Brain microvascular endothelial cell (primary cell): ENCODE data around the gene UBAP1.
A peak's percentile ranks its signal among the peaks of the same experiment; 100 is the strongest.

Experiments used
- DNase-seq: peaks from one replicate; pipeline ENCODE4 v3.0.0-alpha.2; 2020
- H3K27ac ChIP-seq: fragments of 250-450 bp; sonication (Bioruptor Pico); 2 replicates; pipeline ENCODE4 v1.5.1; 2020; ENCODE audit warnings: mild to moderate bottlenecking, moderate library complexity
- H3K27me3 ChIP-seq: fragments of 250-450 bp; sonication (Bioruptor Pico); replicated peaks from 2 replicates; pipeline ENCODE4 v1.5.1; 2020; ENCODE audit warnings: mild to moderate bottlenecking
- H3K36me3 ChIP-seq: fragments of 250-450 bp; sonication (Bioruptor Pico); replicated peaks from 2 replicates; pipeline ENCODE4 v1.5.1; 2020; ENCODE audit warnings: mild to moderate bottlenecking
- H3K4me3 ChIP-seq: 2 replicates; pipeline ENCODE4 v1.5.1; 2011; ENCODE audit warnings: low read depth, mild to moderate bottlenecking, control low read depth, low read length, moderate library complexity
- CTCF ChIP-seq: IDR thresholded peaks from 2 replicates; pipeline ENCODE4 v1.5.1; 2011; ENCODE audit warnings: low read depth, mild to moderate bottlenecking, moderate library complexity, low read length, control low read depth, inconsistent platforms; ENCODE audit errors: missing control alignments
- in situ Hi-C: cut with HindIII; loops from 2 replicates; pipeline ENCODE4 v1.10.0; 2017; ENCODE audit warnings: low sequenced_read_pairs, low pct_ligation_motif_present

Gene UBAP1

DNA sequence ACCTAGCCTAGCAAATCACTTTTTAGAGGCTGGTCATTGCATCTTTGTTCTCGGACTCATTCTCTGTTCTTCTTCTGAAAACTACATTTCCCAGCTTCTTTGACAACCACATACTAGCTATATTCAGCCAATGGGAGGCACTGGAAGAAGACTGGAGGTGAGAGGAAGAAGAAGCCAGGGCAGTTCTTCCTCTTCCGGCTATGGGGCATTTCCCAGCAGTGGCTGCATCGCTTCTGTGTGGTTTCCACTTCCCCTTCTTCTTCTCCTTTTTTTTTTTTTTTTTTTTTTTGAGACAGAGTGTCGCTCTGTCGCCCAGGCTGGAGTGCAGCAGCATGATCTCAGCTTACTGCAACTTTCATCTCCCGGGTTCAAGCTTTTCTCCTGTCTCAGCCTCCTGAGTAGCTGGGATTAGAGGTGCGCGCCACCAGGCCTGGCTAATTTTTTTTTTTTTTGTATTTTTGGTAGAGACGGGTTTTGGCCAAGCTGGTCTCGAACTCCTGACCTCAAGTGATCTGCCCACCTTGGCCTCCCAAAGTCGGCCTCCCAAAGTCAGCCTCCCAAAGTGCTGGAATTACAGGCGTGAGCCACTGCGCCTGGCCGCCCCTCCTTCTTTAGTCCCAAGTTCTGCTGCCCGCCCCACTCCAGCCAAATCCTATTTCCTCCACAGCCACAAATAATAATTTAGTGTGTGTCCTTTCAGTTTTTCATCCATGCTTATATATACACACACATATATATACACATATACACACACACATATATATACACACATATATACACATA is 6.9 kb upstream of the UBAP1 start:
- H3K27me3 ChIP-seq = no peaks in the 10 kb centered on the region
- no peak for DNase-seq
- no peaks in the 10 kb centered on the region for H3K36me3 ChIP-seq
- no peak overlapping the region for H3K4me3 ChIP-seq
- in situ Hi-C loops = no loop called here
- no peak overlapping the region for H3K27ac ChIP-seq
- TF ChIP-seq CTCF = no peak

DNA sequence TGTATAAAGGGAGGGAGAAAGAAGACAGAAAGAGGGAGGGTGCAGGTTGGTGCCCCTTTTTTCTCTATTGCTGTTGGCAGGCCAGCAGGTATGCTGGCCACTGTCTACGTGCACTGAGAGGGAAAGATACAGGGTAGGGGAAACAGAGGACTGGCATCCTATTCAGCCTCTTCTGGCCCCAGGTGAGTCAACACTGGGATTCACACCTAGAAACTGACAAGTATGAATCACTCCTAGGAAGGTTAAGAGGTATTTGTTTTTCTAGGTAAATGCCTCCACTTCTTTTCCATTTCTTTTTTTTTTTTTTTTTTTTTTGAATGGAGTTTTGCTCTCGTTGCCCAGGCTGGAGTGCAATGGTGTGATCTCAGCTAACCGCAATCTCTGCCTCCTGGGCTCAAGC is 2.8 kb upstream of the UBAP1 start:
- Histone ChIP-seq H3K36me3 (no peaks in the 10 kb centered on the region), H3K27me3 (no peaks in the 10 kb centered on the region), H3K4me3 (no peak overlapping the region), H3K27ac (no peak overlapping the region)
- DNase-seq = no peak
- in situ Hi-C loops = no loop called here
- TF ChIP-seq CTCF = no peak

DNA sequence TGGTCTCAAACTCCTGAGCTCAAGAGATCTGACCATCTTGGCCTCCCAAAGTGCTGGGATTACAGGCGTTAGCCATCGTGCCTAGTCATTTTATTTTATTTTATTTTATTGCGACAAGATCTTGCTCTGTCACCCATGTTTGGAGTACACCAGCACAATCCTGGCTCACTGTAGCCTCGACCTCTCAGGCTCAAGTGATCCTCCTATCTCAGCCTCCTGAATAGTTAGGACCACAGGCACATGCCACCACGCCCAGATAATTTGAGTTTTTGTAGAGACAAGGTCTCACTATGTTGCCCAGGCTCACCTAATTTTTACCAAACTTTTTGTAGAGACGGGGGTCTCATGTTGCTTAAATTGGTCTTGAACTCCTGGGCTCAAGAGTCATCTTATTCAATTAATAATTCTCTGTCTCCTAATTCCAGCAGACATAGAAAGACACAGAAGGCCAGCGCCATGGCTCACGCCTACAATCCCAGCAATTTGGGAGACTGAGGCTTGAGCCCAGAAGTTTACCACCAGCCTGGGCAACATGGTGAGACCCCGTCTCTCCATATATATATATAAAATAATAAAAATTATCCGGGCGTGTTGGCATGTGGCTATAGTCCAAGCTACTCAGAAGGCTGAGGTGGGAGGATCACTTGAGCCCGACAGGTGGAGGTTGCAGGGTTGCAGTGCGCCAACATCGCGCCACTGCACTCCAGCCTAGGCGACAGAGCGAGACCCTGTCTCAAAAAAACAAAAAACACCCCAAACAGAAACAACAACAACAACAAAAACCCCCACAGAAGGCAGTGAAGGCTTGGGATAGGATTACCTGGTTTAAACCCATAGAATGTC is 1.0 kb upstream of the UBAP1 start:
- H3K36me3 ChIP-seq = no peaks in the 10 kb centered on the region
- DNase-seq = no peak
- no peaks in the 10 kb centered on the region for H3K27me3 ChIP-seq
- in situ Hi-C loops = no loop called here
- H3K4me3 ChIP-seq = peak overlapping the region; percentile 91
- TF ChIP-seq CTCF = no peak
- no peak overlapping the region for H3K27ac ChIP-seq

DNA sequence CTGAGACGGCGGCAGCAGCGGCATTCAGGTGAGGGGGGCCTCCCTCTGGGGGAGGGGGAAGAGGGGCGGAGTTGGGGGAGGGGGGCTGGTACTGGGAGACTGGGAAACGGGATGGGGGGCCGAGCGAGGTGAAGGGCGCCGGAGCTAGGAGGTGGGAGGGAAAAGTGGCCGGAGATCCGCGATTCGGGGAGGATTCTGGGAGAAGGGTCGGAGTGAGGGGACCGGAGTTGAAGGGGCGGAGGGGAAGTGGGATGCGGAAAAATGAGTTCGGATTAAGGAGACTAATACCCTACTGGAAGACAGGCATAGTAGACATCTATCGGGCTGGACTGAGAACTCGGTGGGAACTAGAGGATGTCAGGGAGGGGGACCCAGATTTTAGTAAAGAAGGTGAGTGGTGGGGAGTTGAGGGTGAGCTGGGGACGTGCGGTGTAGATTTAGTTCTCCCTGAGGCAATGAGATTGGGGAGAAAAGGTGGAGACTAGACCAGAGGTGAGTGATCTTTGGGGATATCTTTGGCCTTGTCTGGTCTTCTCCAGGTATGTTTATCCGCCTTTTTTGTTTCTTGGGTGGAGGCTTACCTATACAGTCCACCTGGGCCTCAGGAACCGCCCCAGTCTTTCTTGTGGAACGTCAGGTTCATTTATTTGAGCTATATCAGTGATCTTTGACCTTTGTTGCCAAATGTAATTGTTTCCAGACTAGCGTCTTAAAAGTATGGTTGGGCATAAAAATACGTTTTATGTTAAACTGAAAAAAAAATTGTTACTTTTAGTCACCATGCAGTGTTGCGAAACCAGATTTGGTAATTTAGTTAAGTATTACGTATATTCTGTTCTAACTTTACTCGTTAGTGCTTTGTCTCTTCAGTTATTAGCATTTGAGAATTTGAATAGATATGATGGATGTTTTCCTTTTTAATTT is 632 bp downstream of the UBAP1 start:
- H3K27me3 ChIP-seq = no peaks in the 10 kb centered on the region
- no peak for TF ChIP-seq CTCF
- peak overlapping the region; percentile 80 for H3K27ac ChIP-seq
- no peaks in the 10 kb centered on the region for H3K36me3 ChIP-seq
- DNase-seq = no peak
- H3K4me3 ChIP-seq = peak overlapping the region; percentile 91
- in situ Hi-C loops = no loop called here

DNA sequence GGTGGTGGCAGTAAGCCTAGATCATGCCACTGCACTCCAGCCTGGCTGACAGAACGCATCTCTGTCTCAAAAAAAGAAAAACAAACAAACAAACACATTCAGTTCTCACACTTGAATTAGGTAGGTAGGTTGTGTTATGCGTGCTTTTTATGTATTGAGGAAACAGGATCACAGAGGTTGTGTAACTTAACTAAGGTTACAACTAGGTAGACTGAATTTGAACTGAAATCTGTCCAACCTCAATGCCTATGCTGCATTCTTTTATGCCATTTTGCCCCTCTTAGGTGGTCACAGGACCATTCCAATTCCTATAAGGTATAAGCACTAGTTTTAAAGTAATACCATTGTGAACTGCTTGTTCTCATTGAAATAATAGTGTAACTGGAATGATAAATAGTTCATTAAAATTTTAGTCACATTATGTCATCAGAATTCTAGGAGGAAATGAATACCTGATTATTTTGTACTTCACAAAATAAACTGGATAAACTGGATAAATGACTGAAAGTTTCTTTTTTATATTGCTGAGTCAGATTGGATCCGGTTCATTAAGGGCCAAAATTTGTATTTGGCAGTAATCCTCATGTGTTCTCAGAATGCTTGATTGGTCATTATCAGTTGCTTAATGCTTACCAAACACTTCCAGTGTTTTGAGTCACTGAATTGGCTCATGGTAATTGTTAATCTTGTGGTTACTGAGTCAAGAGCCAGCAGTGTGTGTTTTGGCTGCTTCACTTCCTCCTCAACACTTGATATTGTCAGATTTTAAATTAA is 7.1 kb downstream of the UBAP1 start:
- in situ Hi-C loops = no loop called here
- no peak for TF ChIP-seq CTCF
- Histone ChIP-seq H3K36me3 (peaks cover 6% of the 10 kb centered on the region), H3K27ac (peak overlapping the region; percentile 13), H3K27me3 (no peaks in the 10 kb centered on the region), H3K4me3 (no peak overlapping the region)
- peak; percentile 77 for DNase-seq
